Activated T-helper 2 cell treated with anti-CD3 and anti-CD28 coated beads, Interferon-gamma antibody, Interleukin-2, Interleukin-4, amounts not matched to agents 10 μg/mL and 5 μg/mL and 100 μg/mL, durations not matched to agents 14 hours and 24 hours and 36 hours (primary cell): Measurements from ENCODE around the gene MAPRE2. TPM values are rescaled to one million over a fixed set of nuclear protein-coding genes. Genes with fewer than 3 reads are reported as not detected.

Experiments
- DNase-seq: peaks from one replicate; pipeline ENCODE4 v3.0.0; 2021; ENCODE audit warnings: low spot score
- H3K27ac Mint-ChIP-seq: one replicate; pipeline ENCODE4 v1.8.0; 2021; ENCODE audit warnings: mixed read lengths
- H3K27me3 Mint-ChIP-seq: one replicate; pipeline ENCODE4 v1.8.0; 2021; ENCODE audit warnings: low read depth, mixed read lengths
- H3K36me3 Mint-ChIP-seq: one replicate; pipeline ENCODE4 v1.8.0; 2021; ENCODE audit warnings: low read depth, mixed read lengths
- H3K4me1 Mint-ChIP-seq: one replicate; pipeline ENCODE4 v1.8.0; 2021; ENCODE audit warnings: low read depth, mixed read lengths
- H3K4me3 Mint-ChIP-seq: one replicate; pipeline ENCODE4 v1.8.0; 2021; ENCODE audit warnings: low read depth, mild to moderate bottlenecking, moderate library complexity, mixed read lengths
- H3K9me3 Mint-ChIP-seq: one replicate; pipeline ENCODE4 v1.8.0; 2021; ENCODE audit warnings: mixed read lengths
- intact Hi-C: fragments of 100-400 bp; cut with micrococcal nuclease; formaldehyde crosslinking; loops from one replicate; pipeline ENCODE4 v1.15.1; 2023
- total RNA-seq: library from RNA; stranded (reverse); gene quantifications from 2 replicates; pipeline ENCODE4 v1.2.3, GENCODE V29; 2022

Gene MAPRE2
- total RNA-seq, 1 donor from 2014 or later, result 42.7 TPM

- DNase-seq, result no peak
- intact Hi-C loops, result no loop called here
- H3K27ac Mint-ChIP-seq, result no peak overlapping the region
- peaks cover 25% of the 10 kb centered on the region for H3K4me1 Mint-ChIP-seq
- no peaks in the 10 kb centered on the region for H3K9me3 Mint-ChIP-seq
- peaks cover 13% of the 10 kb centered on the region for H3K36me3 Mint-ChIP-seq
- H3K27me3 Mint-ChIP-seq, result no peaks in the 10 kb centered on the region
- no peak overlapping the region for H3K4me3 Mint-ChIP-seq
These were observed 13.2 kb downstream of the MAPRE2 start for GRCh38 chr18:35054401-35054800.

DNA sequence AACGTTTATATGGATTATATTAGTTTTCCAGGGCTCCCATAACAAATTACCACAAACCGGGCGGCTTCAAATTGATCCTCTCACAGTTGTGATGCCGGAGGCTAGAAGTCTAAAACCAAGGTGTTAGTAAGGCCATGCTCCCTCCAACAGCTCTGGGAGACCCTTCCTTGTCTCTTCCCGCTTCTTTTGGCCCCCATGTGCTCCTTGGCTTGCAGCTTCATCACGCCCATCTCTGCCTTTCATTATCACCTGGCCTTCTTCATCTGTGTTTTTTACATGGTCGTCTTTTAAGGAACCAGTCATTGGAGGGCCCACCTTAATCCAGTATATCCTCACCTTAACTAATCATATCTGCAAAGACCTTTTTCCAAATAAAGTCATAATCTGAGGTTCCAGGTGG is 13.9 kb downstream of the MAPRE2 start:
- intact Hi-C loops, result no loop called here
- Mint-ChIP-seq H3K27ac (no peak overlapping the region), H3K9me3 (no peaks in the 10 kb centered on the region), H3K36me3 (peaks cover 13% of the 10 kb centered on the region), H3K4me3 (no peak overlapping the region), H3K4me1 (peaks cover 20% of the 10 kb centered on the region), H3K27me3 (no peaks in the 10 kb centered on the region)
- DNase-seq, result no peak

- H3K4me1 Mint-ChIP-seq, result peaks cover 15% of the 10 kb centered on the region
These were observed 14.5 kb downstream of the MAPRE2 start for GRCh38 chr18:35055726-35056125.

GRCh38 chr18:35059280-35059927 is 18.2 kb downstream of the MAPRE2 start:
- H3K4me1 Mint-ChIP-seq, result peaks cover 5% of the 10 kb centered on the region
- H3K9me3 Mint-ChIP-seq, result no peaks in the 10 kb centered on the region
- H3K4me3 Mint-ChIP-seq, result no peak overlapping the region
- intact Hi-C loops, result no loop called here
- H3K27me3 Mint-ChIP-seq, result no peaks in the 10 kb centered on the region
- H3K36me3 Mint-ChIP-seq, result peaks cover 3% of the 10 kb centered on the region
- DNase-seq, result no peak
- H3K27ac Mint-ChIP-seq, result no peak overlapping the region

More at GRCh38 chr18:35055726-35056125, 14.5 kb downstream of the MAPRE2 start:
- peaks cover 13% of the 10 kb centered on the region for H3K36me3 Mint-ChIP-seq
- no peaks in the 10 kb centered on the region for H3K27me3 Mint-ChIP-seq
- H3K4me3 Mint-ChIP-seq, result no peak overlapping the region
- DNase-seq, result no peak
- no peaks in the 10 kb centered on the region for H3K9me3 Mint-ChIP-seq
- intact Hi-C loops, result no loop called here
- H3K27ac Mint-ChIP-seq, result no peak overlapping the region

GRCh38 chr18:35060122-35060815 is 19.1 kb downstream of the MAPRE2 start:
- Mint-ChIP-seq H3K4me1 (peaks cover 5% of the 10 kb centered on the region), H3K36me3 (no peaks in the 10 kb centered on the region), H3K27ac (no peak overlapping the region), H3K27me3 (no peaks in the 10 kb centered on the region), H3K9me3 (no peaks in the 10 kb centered on the region), H3K4me3 (no peak overlapping the region)
- DNase-seq, result no peak
- intact Hi-C loops, result no loop called here

GRCh38 chr18:35061336-35061735 is 20.1 kb downstream of the MAPRE2 start:
- Mint-ChIP-seq H3K27me3 (no peaks in the 10 kb centered on the region), H3K36me3 (no peaks in the 10 kb centered on the region), H3K9me3 (no peaks in the 10 kb centered on the region), H3K27ac (no peak overlapping the region), H3K4me1 (peaks cover 5% of the 10 kb centered on the region), H3K4me3 (no peak overlapping the region)
- intact Hi-C loops, result no loop called here
- no peak for DNase-seq

- Mint-ChIP-seq H3K36me3 (no peaks in the 10 kb centered on the region), H3K27me3 (no peaks in the 10 kb centered on the region), H3K9me3 (no peaks in the 10 kb centered on the region), H3K27ac (no peak overlapping the region), H3K4me1 (peaks cover 5% of the 10 kb centered on the region), H3K4me3 (no peak overlapping the region)
- intact Hi-C loops, result no loop called here
- no peak for DNase-seq
These were observed 20.6 kb downstream of the MAPRE2 start for GRCh38 chr18:35061804-35062203.

- no peak for DNase-seq
- H3K4me3 Mint-ChIP-seq, result no peak overlapping the region
- no peaks in the 10 kb centered on the region for H3K27me3 Mint-ChIP-seq
- H3K9me3 Mint-ChIP-seq, result no peaks in the 10 kb centered on the region
- peaks cover 4% of the 10 kb centered on the region for H3K4me1 Mint-ChIP-seq
- no peak overlapping the region for H3K27ac Mint-ChIP-seq
- H3K36me3 Mint-ChIP-seq, result no peaks in the 10 kb centered on the region
- intact Hi-C loops, result no loop called here
These were observed 21.2 kb downstream of the MAPRE2 start for GRCh38 chr18:35062408-35062807.

GRCh38 chr18:35063875-35064690 is 22.9 kb downstream of the MAPRE2 start:
- Mint-ChIP-seq H3K9me3 (no peaks in the 10 kb centered on the region), H3K36me3 (no peaks in the 10 kb centered on the region), H3K27ac (no peak overlapping the region), H3K4me3 (no peak overlapping the region), H3K27me3 (no peaks in the 10 kb centered on the region), H3K4me1 (no peaks in the 10 kb centered on the region)
- intact Hi-C loops, result no loop called here
- DNase-seq, result no peak

GRCh38 chr18:35067454-35067853 is 26.2 kb downstream of the MAPRE2 start:
- no peak overlapping the region for H3K4me3 Mint-ChIP-seq
- H3K36me3 Mint-ChIP-seq, result peaks cover 16% of the 10 kb centered on the region
- no peaks in the 10 kb centered on the region for H3K9me3 Mint-ChIP-seq
- DNase-seq, result no peak
- H3K27ac Mint-ChIP-seq, result no peak overlapping the region
- no peaks in the 10 kb centered on the region for H3K27me3 Mint-ChIP-seq
- peaks cover 5% of the 10 kb centered on the region for H3K4me1 Mint-ChIP-seq
- intact Hi-C loops, result no loop called here

DNA sequence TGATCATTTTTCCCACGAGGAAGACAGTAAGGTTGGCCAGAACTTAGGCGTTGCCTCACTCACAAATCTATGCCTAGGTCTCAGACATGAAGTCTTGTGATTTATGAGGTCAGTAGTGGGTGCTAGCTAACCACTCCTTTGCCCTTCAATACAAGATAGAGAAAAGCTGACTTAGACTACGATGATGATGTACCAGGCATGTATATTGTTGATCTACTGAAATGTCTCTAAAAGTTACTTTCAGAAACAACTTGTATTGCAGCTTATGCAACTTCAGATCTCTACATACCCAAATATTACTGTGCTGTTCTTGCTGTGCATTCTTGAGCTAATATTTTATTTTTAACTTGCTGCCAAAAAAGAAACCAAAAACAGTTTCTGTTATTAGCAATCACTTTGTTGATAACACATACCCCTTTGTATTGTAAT is 30.6 kb downstream of the MAPRE2 start:
- Mint-ChIP-seq H3K27ac (no peak overlapping the region), H3K9me3 (no peaks in the 10 kb centered on the region), H3K4me1 (peaks cover 7% of the 10 kb centered on the region), H3K36me3 (peaks cover 34% of the 10 kb centered on the region), H3K4me3 (no peak overlapping the region), H3K27me3 (no peaks in the 10 kb centered on the region)
- DNase-seq, result no peak
- intact Hi-C loops, result no loop called here

GRCh38 chr18:35072616-35073015 is 31.4 kb downstream of the MAPRE2 start:
- Mint-ChIP-seq H3K4me1 (peaks cover 10% of the 10 kb centered on the region), H3K27ac (no peak overlapping the region), H3K36me3 (peaks cover 40% of the 10 kb centered on the region), H3K4me3 (no peak overlapping the region), H3K9me3 (no peaks in the 10 kb centered on the region), H3K27me3 (no peaks in the 10 kb centered on the region)
- no peak for DNase-seq
- intact Hi-C loops, result no loop called here
